HG02852 (cell line): Measurements from ENCODE around the gene MRPL28.
"Not testable (repeated sequence)": the region's sequence is repeated elsewhere in the genome, so short reads cannot be mapped to it uniquely, and the experiment has no call there.

Experiments
- ATAC-seq: cut with Tn5 transposase; IDR thresholded peaks from one replicate; pipeline ENCODE4 v1.9.1; 2021; ENCODE audit warnings: mild to moderate bottlenecking, moderate library complexity; ENCODE audit not compliant: unreplicated experiment

MRPL28 gene

DNA sequence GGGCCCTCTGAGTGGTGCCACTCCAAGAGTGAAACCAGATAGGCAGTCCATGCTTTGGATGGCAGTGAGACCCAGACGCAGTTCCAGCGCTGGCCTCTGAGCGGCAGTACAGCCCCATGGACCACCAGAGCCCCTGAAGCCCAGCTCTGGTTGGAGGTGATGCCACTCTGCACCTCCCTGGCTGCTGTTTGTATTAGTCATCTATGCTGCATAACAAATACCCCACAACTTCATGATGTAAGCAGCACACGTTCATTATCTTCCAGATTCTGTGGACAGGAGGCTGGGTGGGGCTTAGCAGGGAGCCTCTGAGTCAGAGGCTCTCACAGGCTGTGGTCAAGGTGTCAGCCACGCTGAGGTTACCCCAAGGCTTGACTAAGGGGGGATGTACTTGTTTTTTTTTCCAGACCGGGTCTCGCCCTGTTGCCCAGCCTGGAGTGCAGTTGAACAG lies 21.6 kb upstream of the MRPL28 start:
- no peak for ATAC-seq

DNA sequence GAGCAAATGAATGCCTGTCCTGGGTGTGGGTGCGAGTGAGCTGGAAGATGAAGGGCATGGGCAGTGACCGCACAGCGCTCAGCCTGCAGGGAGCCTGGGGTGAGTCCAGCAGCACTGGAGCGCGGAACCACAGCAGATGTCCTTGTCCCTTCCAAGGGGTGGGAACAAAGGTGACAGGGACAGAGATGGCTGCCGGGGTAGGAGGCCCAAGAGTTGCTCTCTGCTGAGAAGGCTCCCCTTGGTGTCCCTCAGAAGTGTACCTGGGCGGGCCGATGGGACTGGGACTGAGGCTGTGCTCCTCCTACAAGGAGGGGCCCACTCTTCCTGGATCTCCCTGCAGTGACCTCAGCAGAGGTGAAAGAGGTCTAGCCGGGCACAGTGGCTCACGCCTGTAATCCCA lies 19.0 kb upstream of the MRPL28 start:
- no peak for ATAC-seq

DNA sequence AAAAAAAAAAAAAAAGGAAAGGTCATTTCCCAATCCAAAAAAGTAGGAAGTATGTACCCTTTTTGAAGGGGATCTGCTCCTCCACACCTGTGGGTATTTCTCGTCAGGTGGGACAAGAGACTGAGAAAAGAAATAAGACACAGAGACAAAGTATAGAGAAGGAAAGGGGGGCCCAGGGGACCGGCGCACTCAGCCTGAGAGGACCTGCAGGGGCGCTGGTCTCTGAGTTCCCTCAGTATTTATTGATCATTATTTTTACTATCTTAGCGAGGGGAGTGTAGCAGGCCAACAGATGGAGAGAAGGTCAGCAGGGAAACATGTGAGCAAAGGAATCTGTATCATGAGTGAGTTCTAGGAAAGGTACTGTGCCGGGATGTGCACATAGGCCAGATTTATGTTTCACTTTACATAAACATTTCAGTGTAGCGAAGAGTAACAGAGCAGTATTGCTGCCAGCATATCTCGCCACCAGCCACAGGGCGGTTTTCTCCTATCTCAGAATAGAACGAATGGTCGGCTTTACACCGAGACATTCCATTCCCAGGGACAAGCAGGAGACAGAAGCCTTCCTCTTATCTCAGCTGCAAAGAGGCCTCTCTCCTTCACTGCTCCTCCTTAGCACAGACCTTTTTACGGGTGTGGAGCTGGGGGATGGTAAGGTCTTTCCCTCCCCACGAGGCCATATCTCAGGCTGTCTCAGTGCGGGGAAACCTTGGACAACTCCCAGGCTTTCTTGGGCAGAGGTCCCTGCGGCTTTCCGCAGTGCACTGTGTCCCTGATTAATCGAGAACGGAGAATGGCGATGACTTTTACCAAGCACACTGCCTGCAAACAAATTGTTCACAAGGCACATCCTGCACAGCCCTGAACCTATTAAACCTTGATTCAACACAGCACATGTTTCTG lies 17.7 kb upstream of the MRPL28 start:
- ATAC-seq: not testable (repeated sequence)

DNA sequence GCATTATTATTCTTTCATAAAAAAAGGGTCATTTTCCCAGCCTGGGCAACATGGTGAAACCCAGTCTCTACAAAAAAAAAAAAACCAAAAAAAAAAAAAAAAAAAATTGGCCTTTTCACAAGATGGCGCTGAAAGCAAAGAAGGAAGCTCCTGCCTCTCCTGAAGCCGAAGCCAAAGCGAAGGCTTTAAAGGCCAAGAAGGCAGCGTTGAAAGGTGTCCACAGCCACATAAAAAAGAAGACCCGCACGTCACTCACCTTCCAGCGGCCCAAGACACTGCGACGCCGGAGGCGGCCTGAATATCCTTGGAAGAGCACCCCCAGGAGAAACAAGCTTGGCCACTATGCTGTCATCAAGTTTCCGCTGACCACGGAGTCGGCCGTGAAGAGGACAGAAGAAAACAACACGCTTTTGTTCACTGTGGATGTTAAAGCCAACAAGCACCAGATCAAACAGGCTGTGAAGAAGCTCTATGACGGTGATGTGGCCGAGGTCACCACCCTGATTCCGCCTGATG lies 16.4 kb upstream of the MRPL28 start:
- ATAC-seq: no peak

DNA sequence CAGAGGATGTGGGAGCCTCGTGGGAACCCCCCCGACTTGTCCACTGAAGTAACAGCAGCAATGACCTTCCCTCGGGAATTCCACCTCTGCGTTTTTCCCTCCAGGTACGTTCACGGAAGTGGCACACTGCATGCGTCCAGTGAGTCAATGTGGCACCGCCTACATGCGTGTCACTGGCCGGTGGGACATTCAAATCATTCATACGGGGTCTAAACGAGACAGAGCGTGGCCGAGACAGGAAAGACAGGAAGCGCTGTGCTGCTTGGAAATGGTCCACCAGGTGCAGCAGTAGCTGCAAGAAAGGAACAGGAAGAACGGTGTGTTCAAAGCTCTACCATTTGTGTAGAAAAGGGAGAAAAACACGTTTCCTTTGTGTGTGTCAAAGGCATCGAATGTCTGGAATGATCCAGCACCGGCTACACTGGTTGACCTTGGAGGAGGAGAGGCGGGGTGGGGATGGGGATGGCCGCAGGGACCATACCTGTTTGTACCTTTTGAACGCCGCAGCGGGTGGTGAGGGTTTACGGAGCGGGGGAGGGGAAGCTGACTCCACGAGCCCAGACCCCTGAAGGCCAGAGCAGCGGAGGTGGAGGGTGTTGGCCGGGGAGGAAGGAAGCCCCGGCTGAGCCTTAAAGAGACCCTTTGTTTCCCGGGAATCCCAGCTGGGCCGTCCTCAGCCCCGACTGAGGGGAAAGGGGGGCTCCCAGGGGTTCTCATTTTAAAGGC lies 13.2 kb upstream of the MRPL28 start:
- no peak for ATAC-seq

DNA sequence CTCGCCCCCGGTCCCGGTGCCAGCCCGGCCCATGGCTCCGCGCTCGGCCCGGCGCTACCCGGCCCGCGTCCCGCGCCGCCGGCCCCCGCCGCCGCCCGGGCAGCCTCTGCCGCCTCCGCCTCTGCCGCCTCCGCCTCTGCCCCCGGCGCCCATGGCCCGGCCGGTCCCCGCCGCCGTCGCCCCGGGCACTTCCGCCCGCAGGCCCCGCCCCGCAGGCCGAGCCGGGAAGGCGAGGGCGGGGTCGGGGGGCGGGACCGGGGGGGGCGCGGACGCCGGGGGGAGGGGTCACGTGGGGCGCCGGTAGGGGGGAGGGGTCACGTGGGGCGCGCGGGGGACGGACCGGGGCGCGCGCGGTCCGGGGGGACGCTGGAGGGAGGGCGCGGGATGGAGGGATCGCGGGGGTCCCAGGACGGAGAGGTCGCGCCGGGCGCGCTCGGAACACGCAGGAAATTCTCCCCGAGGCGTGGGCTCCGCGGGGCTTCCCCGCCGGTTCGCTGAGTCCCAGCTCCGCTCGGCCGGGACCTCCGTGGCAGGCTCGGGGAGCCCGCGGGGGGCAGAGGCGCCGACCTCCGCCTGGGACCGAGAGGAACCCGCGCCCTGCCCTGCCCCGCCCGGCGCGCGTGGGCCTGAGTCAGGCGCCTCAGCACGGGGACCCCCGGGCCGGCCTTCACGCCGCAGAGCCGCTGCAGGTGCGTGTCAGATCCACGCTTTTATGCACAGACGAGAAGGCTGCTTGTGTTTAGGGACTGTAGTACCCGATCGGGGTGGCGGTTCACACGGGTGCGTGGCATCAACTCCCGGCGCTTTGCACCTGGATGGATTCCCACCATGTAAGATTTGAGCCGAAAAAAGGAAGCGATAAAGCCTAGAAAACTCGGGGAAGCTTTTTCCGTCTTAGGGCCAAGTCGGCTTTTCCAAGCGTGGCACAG lies 11.7 kb upstream of the MRPL28 start, which contains the start of gene PGAP6:
PGAP6 (minus strand) TSS at position 190 of the 929 bp plus-strand sequence; CDS start at position 33, 157 bp downstream.
- ATAC-seq: no peak

DNA sequence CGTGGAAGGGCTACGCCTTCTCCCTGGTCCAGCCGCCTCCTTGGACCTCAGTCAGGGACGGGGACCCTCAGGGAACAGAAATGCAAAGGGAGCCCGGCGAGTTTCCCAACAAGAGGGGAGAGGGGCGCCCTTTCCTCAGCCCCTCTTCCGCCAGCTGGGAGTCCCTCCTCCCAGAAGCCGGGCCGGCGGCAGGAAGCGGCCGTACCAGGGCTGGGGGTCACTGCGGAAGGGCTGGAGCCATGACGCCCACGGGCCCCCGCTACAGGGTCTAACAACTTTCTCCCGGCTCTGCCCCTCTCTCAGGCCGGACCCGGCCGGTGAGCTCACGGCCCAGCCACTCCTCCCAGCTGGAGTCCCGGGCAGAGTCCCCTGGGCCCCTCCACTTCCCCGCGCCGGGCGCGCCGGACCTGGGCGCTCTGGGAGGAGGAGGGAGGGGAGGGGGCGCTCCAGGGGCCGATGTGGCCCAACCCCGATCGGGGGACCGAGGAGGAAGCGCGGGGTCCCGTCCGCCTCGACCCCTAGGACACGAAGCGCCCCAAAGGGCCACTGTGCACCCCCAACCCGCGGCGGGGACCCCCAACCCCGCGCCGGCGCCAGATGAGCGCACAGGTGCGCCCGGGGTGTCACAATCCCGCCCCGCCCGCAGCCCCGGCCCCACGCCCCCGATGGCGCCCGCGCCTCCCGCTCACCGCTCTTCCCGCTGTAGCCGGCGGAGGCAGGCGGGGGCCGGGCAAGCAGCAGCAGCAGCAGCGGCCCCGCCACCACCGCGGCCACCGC lies 10.9 kb upstream of the MRPL28 start:
- ATAC-seq: no peak

DNA sequence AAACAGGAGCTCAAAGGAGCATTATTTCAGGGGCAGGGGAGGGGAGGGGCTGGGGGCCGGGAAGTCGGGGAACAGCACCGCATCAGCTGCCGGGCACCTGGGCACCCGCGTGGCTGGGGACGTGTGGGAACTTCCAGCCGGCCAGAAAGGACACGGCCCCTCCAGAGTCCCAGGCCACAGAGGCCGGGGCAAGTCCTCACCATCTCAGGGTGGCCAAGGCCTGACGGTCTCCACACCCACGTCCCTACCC lies 10.3 kb upstream of the MRPL28 start:
- no peak for ATAC-seq

DNA sequence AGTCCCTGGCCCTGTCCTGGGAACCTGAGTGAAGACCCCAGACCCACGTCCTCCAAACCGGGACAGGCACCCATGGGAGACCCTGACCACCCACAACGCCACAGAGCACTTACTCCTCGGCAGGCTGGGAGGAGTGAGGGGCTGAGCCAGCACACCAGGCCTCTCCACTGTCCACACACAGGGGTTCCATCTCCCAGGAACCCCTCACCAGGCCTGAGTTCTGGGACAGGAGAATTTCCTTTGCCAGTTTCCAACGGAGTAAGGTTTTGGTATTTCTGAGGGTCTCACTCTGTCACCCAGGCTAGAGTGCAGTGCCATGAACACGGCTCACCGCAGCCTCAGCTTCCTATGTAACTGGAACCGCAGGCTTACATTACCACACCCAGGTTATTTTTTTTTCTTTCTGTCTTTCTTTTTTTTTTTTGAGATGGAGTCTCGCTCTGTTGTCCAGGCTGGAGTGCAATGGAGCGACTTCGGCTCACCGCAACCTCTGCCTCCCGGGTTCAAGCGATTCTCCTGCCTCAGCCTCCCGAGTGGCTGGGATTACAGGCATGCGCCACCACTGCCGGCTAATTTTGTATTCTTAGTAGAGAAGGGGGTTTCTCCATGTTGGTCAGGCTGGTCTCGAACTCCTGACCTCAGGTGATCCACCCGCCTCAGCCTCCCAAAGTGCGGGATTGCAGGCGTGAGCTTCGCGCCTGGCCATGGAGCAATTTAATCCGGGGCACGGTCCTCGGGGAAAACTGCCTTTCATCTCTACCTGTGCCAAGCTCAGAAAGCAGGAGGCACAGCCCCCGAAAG lies 9.8 kb upstream of the MRPL28 start:
- ATAC-seq: no peak

DNA sequence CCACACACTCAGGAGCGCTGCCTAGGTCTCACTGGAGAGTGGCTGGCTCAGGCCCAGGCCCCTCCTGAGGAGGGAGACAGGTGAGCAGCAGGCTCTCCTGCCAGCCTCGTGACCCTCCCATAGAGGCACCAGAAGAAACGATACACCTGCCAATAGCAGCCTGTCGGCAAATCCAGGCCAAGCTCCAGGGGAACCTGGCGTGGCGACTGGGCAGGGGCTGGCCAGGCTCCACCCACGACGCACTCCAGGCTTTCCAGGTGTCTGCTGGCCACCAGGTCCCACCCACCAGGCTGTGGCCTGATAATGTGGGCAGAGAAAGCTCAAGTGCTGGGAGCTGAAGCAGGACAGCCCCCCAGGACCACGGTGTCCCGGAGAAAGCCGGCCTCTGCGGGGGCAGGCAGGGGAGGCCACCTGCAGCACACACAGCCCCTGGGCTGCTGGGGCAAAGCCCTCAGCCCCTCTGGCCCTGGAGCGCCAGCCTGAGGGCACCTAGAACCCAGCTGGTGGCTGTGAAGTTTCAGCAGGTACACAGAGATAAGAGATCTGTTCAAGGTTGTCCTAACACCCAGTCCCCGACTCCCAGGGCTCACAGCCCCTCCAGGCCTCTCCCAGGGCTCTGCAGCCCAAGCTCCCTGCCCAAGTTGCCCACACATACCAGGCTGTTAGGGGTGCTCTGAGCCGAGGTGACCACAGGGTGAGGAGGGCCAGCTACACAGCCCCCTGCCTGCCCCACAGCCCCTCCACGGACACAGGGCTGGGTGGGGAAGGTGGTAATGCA lies 9.0 kb upstream of the MRPL28 start:
- no peak for ATAC-seq

DNA sequence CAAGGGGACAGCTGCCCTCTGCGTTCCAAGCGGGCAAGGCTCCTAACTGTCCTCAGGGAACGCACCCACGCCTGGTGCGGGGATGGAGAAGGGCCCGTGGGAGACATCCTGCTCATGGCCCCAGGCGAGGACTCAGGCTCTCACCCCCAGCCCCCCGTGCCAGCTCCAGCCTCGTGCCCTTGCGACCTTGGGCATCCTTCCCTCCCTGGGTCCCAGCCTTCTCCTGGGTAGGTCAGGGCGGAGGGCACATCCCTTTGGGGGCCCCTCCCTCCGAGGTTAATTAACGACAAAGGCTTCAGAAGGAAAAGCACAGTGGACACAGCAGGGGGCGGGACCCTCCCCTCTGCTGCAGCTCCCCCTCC lies 8.5 kb upstream of the MRPL28 start:
- ATAC-seq: no peak

DNA sequence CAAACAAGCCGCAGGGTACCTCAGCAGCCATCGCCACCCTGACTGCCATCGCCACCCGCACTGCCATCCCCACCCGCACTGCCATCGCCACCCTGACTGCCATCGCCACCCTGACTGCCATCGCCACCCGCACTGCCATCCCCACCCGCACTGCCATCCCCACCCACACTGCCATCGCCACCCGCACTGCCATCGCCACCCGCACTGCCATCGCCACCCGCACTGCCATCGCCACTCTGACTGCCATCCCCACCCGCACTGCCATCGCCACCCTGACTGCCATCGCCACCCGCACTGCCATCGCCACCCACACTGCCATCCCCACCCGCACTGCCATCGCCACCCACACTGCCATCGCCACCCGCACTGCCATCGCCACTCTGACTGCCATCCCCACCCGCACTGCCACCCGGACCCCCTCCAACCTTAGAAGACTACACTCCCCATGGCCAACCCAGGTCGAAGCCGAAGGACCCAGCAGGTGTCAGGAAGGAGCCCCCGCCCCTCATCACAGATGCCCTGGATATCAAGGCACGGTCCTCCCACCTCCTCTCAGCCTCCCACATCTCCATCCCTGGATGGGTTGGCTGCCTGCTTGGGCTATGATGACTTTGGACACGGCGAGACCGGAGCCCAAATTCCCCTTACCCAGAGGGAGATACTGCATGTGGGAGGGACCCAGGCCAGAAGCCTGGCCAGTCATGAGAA lies 7.9 kb upstream of the MRPL28 start:
- ATAC-seq: not testable (repeated sequence)

DNA sequence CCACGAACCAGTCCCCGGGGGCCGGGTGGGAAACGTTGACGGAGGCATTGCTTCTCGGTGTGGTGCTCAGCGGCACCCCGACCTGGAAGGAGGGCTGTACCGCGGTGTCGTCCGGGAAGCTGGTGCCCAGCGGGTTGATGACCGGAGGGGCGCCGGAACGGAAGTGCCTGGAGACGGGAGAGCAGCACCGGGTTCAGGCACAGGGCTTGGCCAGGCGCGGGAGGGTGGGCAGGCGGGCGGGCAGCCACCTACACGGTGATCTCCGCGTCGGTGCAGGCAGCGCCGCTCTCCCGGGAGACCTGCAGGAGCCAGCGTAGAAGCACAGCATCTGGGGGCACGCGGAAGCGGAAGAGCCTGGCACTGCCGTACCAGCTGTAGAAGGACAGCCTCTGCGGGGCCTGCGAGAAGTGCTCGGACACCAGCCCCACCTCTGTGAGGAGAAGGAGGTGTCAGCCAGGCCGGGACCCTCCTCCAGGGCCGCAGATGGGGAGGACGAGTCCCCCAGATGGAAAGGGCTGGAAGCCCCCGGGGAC lies 7.1 kb upstream of the MRPL28 start:
- no peak for ATAC-seq

DNA sequence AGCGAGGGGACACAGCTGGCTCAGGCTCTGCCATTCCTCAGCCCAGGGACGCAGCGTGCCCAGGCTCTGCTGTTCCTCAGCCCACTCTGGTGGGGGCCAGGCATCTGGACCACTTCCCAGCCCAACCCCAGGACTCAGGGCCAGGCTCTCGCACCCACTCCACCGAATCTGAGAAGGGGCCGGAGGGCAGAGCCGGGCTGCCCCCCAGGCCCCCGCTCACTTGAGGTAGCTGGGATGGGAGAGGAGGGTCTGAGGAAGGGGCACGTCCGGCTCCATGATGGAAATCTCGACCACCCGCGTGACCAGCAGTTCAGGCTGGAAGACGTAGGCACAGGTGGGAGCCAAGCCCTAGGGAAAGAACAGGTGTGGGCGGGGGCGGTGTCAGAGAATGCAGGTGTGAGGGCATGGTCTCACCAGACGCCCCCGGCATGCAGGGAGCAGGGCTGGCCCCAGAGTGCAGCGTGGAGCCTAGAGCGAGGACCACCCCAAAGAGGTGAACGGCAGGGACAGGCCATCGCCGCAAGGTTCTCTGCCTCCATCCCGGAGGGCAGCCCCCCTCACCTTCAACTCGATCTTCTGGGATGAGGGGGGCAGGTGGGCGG lies 6.6 kb upstream of the MRPL28 start:
- no peak for ATAC-seq

DNA sequence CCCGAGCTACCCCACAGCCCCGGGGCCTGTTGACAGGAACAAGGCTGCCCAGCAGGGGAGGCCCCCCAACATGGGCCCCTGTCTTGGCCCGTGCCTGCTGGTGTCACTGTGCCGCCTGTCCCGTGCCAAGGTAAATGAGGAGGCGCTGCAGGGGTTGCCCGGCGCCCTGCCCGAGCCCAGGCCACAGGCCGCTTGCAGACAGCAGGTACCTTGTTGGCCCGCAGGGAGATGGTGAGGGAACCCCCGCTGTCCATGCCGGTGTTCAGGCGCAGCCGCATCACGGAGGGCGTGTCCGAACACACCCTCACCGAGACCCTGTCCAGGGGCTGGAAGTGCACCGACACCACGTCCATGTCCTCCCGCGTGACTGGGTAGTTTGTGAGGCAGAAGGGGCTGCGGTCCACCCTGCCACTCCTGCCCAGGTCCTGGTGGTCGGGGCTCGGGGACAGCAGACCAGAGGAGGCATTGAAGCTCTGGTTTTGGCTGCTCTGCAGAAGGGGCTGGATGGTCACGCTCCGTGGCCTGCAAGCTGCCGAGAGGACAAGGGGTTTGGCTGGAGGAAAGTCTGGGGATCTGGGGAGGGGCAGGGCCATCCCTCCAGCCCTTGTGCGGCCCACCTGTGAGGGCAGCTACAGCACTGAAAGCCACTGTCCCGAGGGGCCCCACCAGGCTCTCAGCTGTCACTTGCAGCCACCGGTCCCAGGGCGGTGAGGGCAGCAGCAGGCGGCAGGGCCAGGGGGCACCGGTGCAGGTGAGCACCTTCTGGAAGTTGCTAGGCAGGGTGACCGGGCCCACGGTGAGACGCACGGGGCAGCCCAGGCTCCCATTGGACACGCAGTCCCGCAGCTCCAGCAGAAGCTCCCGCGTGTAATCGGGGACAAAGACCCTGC lies 5.8 kb upstream of the MRPL28 start:
- ATAC-seq: no peak

DNA sequence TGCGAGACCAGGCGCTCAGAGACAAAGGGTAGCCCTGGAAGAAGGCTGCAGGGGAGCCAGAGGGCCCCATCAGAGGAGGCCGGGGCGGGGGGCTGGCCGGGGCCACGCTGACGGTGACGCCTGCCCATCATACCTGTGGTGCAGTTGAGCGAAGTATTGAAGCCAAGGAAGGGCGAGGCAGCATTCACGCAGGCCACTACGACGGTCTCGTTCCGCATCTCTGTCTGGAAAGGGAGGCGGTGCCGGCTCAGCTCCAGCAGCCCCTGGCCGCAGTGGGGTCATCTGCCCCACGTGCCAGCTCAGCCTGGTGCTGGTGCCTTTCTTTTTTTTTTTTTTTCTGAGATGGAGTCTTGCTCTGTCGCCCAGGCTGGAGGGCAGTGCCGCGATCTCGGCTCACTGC lies 4.9 kb upstream of the MRPL28 start:
- no peak for ATAC-seq

DNA sequence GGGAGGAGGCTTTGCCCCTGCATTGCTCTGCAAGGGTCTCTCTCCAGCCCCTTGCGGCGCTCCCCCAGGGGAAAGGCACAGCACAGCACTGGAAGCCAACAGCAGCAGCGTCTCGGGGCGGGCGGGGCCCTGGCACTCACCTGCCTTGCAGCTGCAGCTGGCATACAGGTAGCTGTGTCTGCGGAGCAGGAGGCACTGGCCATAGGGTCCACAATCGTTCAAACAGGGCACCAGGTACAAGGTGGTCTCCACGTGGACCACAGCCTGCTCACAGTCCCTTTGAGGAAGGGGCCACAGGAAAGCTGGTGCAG lies 4.2 kb upstream of the MRPL28 start:
- ATAC-seq: no peak
